PC-9 (cell line): ENCODE results near the gene ZCCHC7.

ENCODE experiments used
- EZH2 ChIP-seq: fragments of 200-600 bp; sonication (generic); IDR thresholded peaks from 2 replicates; pipeline ENCODE4 v1.8.0; 2017; ENCODE audit warnings: antibody characterized with exemption, low read depth
- TF ChIP-seq, protein P1 (sequence below): fragments of 200-600 bp; sonication (generic); conservative IDR thresholded peaks from 2 replicates; pipeline ENCODE4 v1.6.1; 2017; ENCODE audit warnings: mixed run types, antibody characterized with exemption, mild to moderate bottlenecking, moderate library complexity

DNA sequence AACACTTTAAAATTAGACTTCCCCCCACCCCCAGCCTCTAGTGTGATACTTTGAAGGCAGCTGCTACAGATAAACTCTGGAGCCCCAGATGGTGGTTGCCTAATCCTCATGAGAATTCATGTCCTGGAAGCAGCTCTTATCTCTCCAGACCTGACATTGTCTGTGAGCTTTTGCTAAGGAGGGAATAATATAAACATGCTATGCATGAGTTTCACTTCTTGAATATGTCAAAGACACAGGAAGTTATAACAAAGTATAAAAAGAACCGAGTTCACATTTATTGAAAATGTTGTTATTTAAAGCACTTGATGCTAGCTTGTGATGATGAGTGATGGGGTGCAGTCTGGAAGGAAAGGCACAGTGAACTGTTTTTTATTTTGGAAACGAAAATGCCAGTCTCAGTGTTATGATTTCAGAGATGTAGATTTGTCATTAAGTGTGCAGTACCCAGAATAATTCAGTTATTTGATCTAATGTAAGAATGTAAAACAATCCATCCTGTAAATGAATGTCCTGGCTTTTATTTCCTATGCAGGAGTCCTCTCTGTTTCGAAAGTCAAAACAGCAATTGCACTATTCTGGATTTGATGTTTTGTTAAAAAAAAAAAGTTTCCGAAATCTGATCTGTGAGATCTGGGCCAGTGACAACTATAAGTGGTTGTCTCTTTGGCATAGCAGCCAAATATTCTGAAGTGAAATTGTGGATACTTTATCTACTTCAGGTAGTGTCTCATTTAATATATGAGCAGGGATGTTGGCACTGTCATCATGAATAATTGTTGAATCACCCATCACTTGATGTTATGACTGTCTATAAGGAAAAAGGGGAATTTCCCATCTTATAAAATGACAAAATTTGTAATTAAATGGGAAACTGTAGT lies 77.0 kb downstream of the ZCCHC7 start:
- TF ChIP-seq, protein P1, sequence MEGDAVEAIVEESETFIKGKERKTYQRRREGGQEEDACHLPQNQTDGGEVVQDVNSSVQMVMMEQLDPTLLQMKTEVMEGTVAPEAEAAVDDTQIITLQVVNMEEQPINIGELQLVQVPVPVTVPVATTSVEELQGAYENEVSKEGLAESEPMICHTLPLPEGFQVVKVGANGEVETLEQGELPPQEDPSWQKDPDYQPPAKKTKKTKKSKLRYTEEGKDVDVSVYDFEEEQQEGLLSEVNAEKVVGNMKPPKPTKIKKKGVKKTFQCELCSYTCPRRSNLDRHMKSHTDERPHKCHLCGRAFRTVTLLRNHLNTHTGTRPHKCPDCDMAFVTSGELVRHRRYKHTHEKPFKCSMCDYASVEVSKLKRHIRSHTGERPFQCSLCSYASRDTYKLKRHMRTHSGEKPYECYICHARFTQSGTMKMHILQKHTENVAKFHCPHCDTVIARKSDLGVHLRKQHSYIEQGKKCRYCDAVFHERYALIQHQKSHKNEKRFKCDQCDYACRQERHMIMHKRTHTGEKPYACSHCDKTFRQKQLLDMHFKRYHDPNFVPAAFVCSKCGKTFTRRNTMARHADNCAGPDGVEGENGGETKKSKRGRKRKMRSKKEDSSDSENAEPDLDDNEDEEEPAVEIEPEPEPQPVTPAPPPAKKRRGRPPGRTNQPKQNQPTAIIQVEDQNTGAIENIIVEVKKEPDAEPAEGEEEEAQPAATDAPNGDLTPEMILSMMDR, result no peak
- TF ChIP-seq EZH2, result no peak
